ENCODE results near the gene TCFL5. TPM values are rescaled to one million over a fixed set of nuclear protein-coding genes. Genes with fewer than 3 reads are reported as not detected.
A peak's percentile ranks its signal among the peaks of the same experiment; 100 is the strongest.

TCFL5 gene
- total RNA-seq, 4 donors from 2014 or later, result 12.3 to 29.7 (median 18.8) TPM

DNA sequence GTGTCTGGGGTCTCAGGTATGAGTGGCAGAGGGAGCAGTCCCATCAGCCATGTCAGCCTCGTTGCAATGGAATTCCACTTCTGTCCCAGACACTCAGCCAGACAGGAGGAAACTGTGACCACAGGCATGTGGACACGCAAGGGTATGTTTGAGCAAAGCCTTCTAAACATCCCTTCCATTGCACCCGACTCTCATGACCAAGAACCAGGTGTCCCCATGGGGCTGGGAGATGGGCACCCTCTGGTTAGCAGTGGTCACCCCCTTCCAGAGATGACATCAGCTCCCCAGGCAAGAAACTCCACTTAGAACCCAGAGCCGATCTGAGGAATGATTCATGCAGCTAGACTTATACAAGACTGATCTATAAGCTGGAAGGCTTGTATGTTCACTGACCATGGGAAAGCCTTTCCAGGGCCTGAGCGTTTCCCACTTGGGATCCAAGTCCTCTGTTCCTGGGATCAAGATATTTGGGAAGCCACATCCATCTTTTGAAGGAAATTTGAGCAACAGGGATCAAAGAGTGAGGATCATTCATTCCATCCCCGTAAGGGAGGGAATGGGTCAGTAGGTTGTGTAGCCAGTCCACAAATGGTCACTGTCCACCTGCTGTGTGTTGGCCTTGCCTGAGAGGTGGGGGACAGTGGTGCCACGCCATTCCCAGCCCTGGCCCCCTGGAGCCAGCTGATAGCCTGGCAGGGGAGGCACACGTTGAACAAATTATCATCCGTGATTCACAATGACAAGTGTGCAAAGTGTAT, 69.3 kb downstream of the TCFL5 start:
- WGBS, result 83% methylated on average over 8 of the region's 9 CpGs
- Histone ChIP-seq H3K4me3 (no peak overlapping the region), H3K27ac (replicated peaks in 1 of 4) (peak overlapping the region in 1 of 4 donors; percentile 89), H3K9me3 (no peaks in the 10 kb centered on the region), H3K36me3 (peaks cover 0 to under 1% (median 0%) of the 10 kb centered on the region in 4 donors), H3K27me3 (no peaks in the 10 kb centered on the region), H3K4me1 (peaks cover 9 to 44% (median 33%) of the 10 kb centered on the region in 4 donors)
- no peak for DNase-seq (ENCODE audit: extremely low spot score)
- TF ChIP-seq POLR2A (IDR thresholded peaks at IDR 0.05; ENCODE audit: low read depth) (no peak), POLR2AphosphoS5 (IDR thresholded peaks at IDR 0.05) (no peak), EP300 (IDR thresholded peaks at IDR 0.05) (no peak)
- TF ChIP-seq, protein P1, sequence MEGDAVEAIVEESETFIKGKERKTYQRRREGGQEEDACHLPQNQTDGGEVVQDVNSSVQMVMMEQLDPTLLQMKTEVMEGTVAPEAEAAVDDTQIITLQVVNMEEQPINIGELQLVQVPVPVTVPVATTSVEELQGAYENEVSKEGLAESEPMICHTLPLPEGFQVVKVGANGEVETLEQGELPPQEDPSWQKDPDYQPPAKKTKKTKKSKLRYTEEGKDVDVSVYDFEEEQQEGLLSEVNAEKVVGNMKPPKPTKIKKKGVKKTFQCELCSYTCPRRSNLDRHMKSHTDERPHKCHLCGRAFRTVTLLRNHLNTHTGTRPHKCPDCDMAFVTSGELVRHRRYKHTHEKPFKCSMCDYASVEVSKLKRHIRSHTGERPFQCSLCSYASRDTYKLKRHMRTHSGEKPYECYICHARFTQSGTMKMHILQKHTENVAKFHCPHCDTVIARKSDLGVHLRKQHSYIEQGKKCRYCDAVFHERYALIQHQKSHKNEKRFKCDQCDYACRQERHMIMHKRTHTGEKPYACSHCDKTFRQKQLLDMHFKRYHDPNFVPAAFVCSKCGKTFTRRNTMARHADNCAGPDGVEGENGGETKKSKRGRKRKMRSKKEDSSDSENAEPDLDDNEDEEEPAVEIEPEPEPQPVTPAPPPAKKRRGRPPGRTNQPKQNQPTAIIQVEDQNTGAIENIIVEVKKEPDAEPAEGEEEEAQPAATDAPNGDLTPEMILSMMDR (IDR thresholded peaks at IDR 0.05), result no peak
- intact Hi-C loops (cut with DNase I), result no loop called here

DNA sequence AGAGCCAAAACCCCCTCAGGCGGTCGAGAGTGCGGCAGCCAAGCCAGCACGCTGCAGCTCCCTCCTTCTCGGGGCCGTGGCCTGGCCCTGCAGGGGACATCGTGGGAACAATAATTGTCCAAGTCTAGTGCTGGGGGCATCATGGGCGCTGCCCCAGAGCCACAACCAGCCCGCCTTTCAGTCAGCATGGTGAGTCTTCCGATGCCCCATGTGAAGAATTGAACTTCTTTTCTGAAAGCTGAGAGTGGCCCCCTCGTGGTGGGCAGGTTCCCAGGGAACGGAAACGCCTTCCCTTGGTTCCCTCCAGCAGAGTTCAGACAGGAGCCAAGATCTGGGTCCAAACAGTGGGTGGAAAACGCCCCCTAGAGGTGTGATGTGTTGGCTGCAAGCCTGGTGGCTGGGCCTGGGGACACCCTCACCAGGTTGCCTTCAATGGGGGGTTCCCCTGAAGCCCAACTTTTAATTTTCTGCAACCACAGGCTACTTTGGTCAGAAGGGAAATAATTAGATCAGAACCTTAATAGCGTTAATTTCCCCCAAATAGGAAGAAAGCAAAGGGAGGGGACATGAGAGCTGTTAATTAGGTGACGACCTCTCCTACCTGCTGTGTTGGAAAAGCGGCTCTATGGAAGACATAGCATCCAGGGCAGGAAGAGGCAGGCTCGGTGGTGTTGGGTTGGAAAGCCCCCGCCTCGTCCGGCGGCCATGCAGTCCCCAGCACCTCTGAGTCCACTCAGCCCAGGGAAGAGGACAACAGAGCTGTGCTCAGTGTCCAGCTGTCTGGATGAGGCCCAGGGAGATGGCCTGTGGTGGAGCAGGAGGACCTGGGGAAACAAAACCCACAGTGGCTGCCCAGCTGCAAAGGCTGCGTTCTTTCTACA, 70.1 kb downstream of the TCFL5 start:
- WGBS, result 47% methylated on average over 18 of the region's 23 CpGs
- intact Hi-C loops (cut with DNase I), result loop anchor here (1.0 kb wide), 1 partner anchor 123 kb away; no protein-coding TSS in a partner anchor
- H3K9me3 ChIP-seq, result no peaks in the 10 kb centered on the region
- peaks cover 0 to 2% (median 0%) of the 10 kb centered on the region in 4 donors for H3K27me3 ChIP-seq
- peaks cover 4 to 36% (median 26%) of the 10 kb centered on the region in 4 donors for H3K4me1 ChIP-seq
- TF ChIP-seq, protein P1 (IDR thresholded peaks at IDR 0.05), result peak; percentile 92 to 98 (median 94)
- TF ChIP-seq EP300 (IDR thresholded peaks at IDR 0.05), result no peak
- TF ChIP-seq POLR2AphosphoS5 (IDR thresholded peaks at IDR 0.05), result peak; percentile 61 to 78
- no peak for TF ChIP-seq POLR2A (IDR thresholded peaks at IDR 0.05; ENCODE audit: low read depth)
- no peak overlapping the region for H3K4me3 ChIP-seq
- DNase-seq (ENCODE audit: extremely low spot score), result no peak
- H3K27ac ChIP-seq (replicated peaks in 1 of 4), result no peak overlapping the region
- H3K36me3 ChIP-seq, result no peaks in the 10 kb centered on the region

Small RNA genes lying within 50 kb of the gene (small RNA-seq; reads per million reads assigned to genes)
- gene DPH3P1, result 0 reads per million in 3 donors

Other genes starting within 250 kb of the TCFL5 start
- 10 to 100 TPM in 3 of 4 donors, 1 to 10 TPM in 1; 10.0 to 42.4 (median 30.1) TPM for gene SLCO4A1, start 219.3 kb downstream of the TCFL5 start, total RNA-seq
- 1 to 10 TPM in 1 of 4 donors, under 1 TPM in 3; 0.42 to 1.6 (median 0.80) TPM for gene NTSR1, start 153.0 kb downstream of the TCFL5 start, total RNA-seq
- gene MRGBP, start 65.3 kb downstream of the TCFL5 start, total RNA-seq, result 10 to 100 TPM in 2 of 4 donors, 1 to 10 TPM in 2; 7.6 to 16.7 (median 10.3) TPM
- 10 to 100 TPM; 46.1 to 84.5 (median 62.7) TPM for gene OGFR, start 57.0 kb downstream of the TCFL5 start, total RNA-seq
- gene COL9A3, start 44.8 kb downstream of the TCFL5 start, total RNA-seq, result 10 to 100 TPM; 13.4 to 22.9 (median 18.4) TPM
- 10 to 100 TPM; 48.9 to 61.6 (median 55.7) TPM for gene DIDO1, start 64.7 kb upstream of the TCFL5 start, total RNA-seq
- gene GID8, start 76.3 kb upstream of the TCFL5 start, total RNA-seq, result 10 to 100 TPM; 22.4 to 30.1 (median 25.6) TPM
- gene SLC17A9, start 90.9 kb upstream of the TCFL5 start, total RNA-seq, result 1 to 10 TPM; 2.2 to 5.2 (median 2.7) TPM
- gene BHLHE23, start 145.1 kb upstream of the TCFL5 start, total RNA-seq, result not detected